Mesenchymal stem cell (in vitro differentiated cells and primary cell): ENCODE results near the gene GPR141.

Experiments
- DNase-seq: peaks from one replicate; pipeline ENCODE4 v3.0.0-alpha.2; 2013
- H2AFZ ChIP-seq: one replicate; pipeline ENCODE4 v1.6.1; 2013; ENCODE audit warnings: low read depth, mild to moderate bottlenecking, control low read depth, inconsistent platforms, low read length, moderate library complexity
- H2AK5ac ChIP-seq: 2 replicates; pipeline ENCODE4 v1.6.1; 2013; ENCODE audit warnings: low read length, moderate library complexity, mild to moderate bottlenecking, inconsistent platforms; ENCODE audit not compliant: severe bottlenecking
- H2BK120ac ChIP-seq: one replicate; pipeline ENCODE4 v1.6.1; 2013; ENCODE audit warnings: low read depth, mild to moderate bottlenecking, inconsistent platforms, low read length, moderate library complexity
- H2BK12ac ChIP-seq, 2 experiments: one replicate each; pipeline ENCODE4 v1.6.1; 2013; ENCODE audit warnings: inconsistent platforms in 2 of 2, low read length in 2 of 2, mild to moderate bottlenecking in 2 of 2, moderate library complexity in 2 of 2, control low read depth in 1 of 2
- H2BK15ac ChIP-seq: one replicate; pipeline ENCODE4 v1.6.1; 2013; ENCODE audit warnings: mild to moderate bottlenecking, low read depth, inconsistent platforms; ENCODE audit not compliant: poor library complexity, severe bottlenecking
- H2BK5ac ChIP-seq: 2 replicates; pipeline ENCODE4 v1.6.1; 2013; ENCODE audit warnings: low read depth, mild to moderate bottlenecking, low read length, control low read depth, inconsistent platforms; ENCODE audit not compliant: poor library complexity, severe bottlenecking
- H3K14ac ChIP-seq, 2 experiments: one replicate each; pipeline ENCODE4 v1.6.1; 2013; ENCODE audit warnings: inconsistent platforms in 2 of 2, low read length in 2 of 2, control low read depth in 1 of 2, mild to moderate bottlenecking in 1 of 2, moderate library complexity in 1 of 2
- H3K18ac ChIP-seq, 2 experiments: one replicate each; pipeline ENCODE4 v1.6.1; 2013; ENCODE audit warnings: inconsistent platforms in 2 of 2, low read length in 2 of 2, control low read depth in 1 of 2, low read depth in 1 of 2, mild to moderate bottlenecking in 1 of 2
- H3K23ac ChIP-seq, 2 experiments: one replicate each; pipeline ENCODE4 v1.6.1; 2013; ENCODE audit warnings: inconsistent platforms in 2 of 2, low read length in 2 of 2, mild to moderate bottlenecking in 2 of 2, moderate library complexity in 2 of 2, control low read depth in 1 of 2
- H3K27ac ChIP-seq: 2 replicates; pipeline ENCODE4 v1.5.1; 2013; ENCODE audit warnings: mild to moderate bottlenecking, moderate library complexity, low read length, control low read depth, inconsistent platforms; ENCODE audit not compliant: poor library complexity, severe bottlenecking
- H3K27me3 ChIP-seq, 2 experiments: 2 replicates each; pipeline versions ENCODE4 v1.6.1 to v1.7.0; 2013; ENCODE audit warnings: low read length in 2 of 2, mild to moderate bottlenecking in 2 of 2, moderate library complexity in 2 of 2, control low read depth in 1 of 2, inconsistent platforms in 1 of 2; ENCODE audit not compliant: control insufficient read depth in 1 of 2, insufficient read depth in 1 of 2
- H3K36me3 ChIP-seq, 2 experiments: 2 replicates each; pipeline versions ENCODE4 v1.6.1 to v1.7.0; 2013; ENCODE audit warnings: low read length in 2 of 2, control low read depth in 1 of 2, inconsistent platforms in 1 of 2, low read depth in 1 of 2, mild to moderate bottlenecking in 1 of 2; ENCODE audit not compliant: insufficient read depth in 2 of 2, control insufficient read depth in 1 of 2
- H3K4ac ChIP-seq, 2 experiments: one replicate each; pipeline ENCODE4 v1.6.1; 2013; ENCODE audit warnings: inconsistent platforms in 2 of 2, low read length in 2 of 2, mild to moderate bottlenecking in 2 of 2, moderate library complexity in 2 of 2, control low read depth in 1 of 2, low read depth in 1 of 2
- H3K4me1 ChIP-seq: 2 replicates; pipeline ENCODE4 v1.6.1; 2013; ENCODE audit warnings: low read depth, low read length, control low read depth; ENCODE audit not compliant: control insufficient read depth, insufficient read depth
- H3K4me2 ChIP-seq: 2 replicates; pipeline ENCODE4 v1.6.1; 2013; ENCODE audit warnings: low read length, mild to moderate bottlenecking, inconsistent platforms; ENCODE audit not compliant: poor library complexity, severe bottlenecking
- H3K4me3 ChIP-seq, 2 experiments: 2 replicates each; pipeline versions ENCODE4 v1.5.1 to v1.7.0; 2013; ENCODE audit warnings: low read length in 2 of 2, mild to moderate bottlenecking in 2 of 2, control low read depth in 1 of 2, low read depth in 1 of 2; ENCODE audit not compliant: insufficient read depth in 1 of 2
- H3K79me1 ChIP-seq: replicated peaks from 2 replicates; pipeline ENCODE4 v1.6.1; 2013; ENCODE audit warnings: mild to moderate bottlenecking, control low read depth, low read length, inconsistent platforms; ENCODE audit not compliant: poor library complexity, severe bottlenecking
- H3K9ac ChIP-seq: 2 replicates; pipeline ENCODE4 v1.7.0; 2013; ENCODE audit warnings: mild to moderate bottlenecking, low read length, moderate library complexity
- H3K9me3 ChIP-seq: 2 replicates; pipeline ENCODE4 v1.7.0; 2013; ENCODE audit warnings: mild to moderate bottlenecking, low read length; ENCODE audit not compliant: control insufficient read depth
- H4K8ac ChIP-seq: one replicate; pipeline ENCODE4 v1.6.1; 2013; ENCODE audit warnings: inconsistent platforms, mild to moderate bottlenecking, low read length, moderate library complexity
- H4K91ac ChIP-seq: one replicate; pipeline ENCODE4 v1.6.1; 2013; ENCODE audit warnings: mild to moderate bottlenecking, low read length, inconsistent platforms
- WGBS: methylation state at CpG from one replicate; pipeline ENCODE4 v1.1.7; 2013; ENCODE audit warnings: mixed read lengths; 5-methylcytosine and 5-hydroxymethylcytosine counted together

GPR141 gene

GRCh38 chr7:37713613-37714012 is 30.0 kb downstream of the GPR141 start:
- H3K14ac ChIP-seq, result no peak overlapping the region
- no peaks in the 10 kb centered on the region for H3K79me1 ChIP-seq
- no peaks in the 10 kb centered on the region for H3K9me3 ChIP-seq
- no peak overlapping the region for H3K9ac ChIP-seq
- no peak overlapping the region for H2BK15ac ChIP-seq
- H2BK5ac ChIP-seq, result no peak overlapping the region
- H3K4me2 ChIP-seq, result no peak overlapping the region
- DNase-seq, result no peak
- no peak overlapping the region for H2AFZ ChIP-seq
- no peak overlapping the region for H3K23ac ChIP-seq
- no peak overlapping the region for H2BK120ac ChIP-seq
- no peak overlapping the region for H3K18ac ChIP-seq
- no peak overlapping the region for H4K91ac ChIP-seq
- no peak overlapping the region for H2AK5ac ChIP-seq
- H3K27me3 ChIP-seq, result no peaks in the 10 kb centered on the region
- H3K4me3 ChIP-seq, result no peak overlapping the region
- WGBS, result 80% methylated on average over 2 of the region's 2 CpGs
- H3K4ac ChIP-seq, result no peak overlapping the region
- no peaks in the 10 kb centered on the region for H3K4me1 ChIP-seq
- no peaks in the 10 kb centered on the region for H3K36me3 ChIP-seq
- H2BK12ac ChIP-seq, result no peak overlapping the region
- no peak overlapping the region for H3K27ac ChIP-seq
- no peak overlapping the region for H4K8ac ChIP-seq

- WGBS, result 71% methylated on average over 2 of the region's 2 CpGs
- Histone ChIP-seq H2BK5ac (no peak overlapping the region), H2BK120ac (no peak overlapping the region), H4K91ac (no peak overlapping the region), H2AFZ (no peak overlapping the region), H3K18ac (no peak overlapping the region), H3K79me1 (no peaks in the 10 kb centered on the region), H3K4me2 (no peak overlapping the region), H3K23ac (no peak overlapping the region), H3K36me3 (no peaks in the 10 kb centered on the region), H3K4ac (no peak overlapping the region), H3K4me3 (no peak overlapping the region), H2AK5ac (no peak overlapping the region), H3K4me1 (no peaks in the 10 kb centered on the region), H3K27me3 (no peaks in the 10 kb centered on the region), H2BK15ac (no peak overlapping the region), H3K14ac (no peak overlapping the region), H4K8ac (no peak overlapping the region), H2BK12ac (no peak overlapping the region), H3K9ac (no peak overlapping the region), H3K9me3 (no peaks in the 10 kb centered on the region), H3K27ac (no peak overlapping the region)
- no peak for DNase-seq
Observed at GRCh38 chr7:37714606-37715005, 31.0 kb downstream of the GPR141 start.

- Histone ChIP-seq H2BK12ac (no peak overlapping the region), H3K36me3 (no peaks in the 10 kb centered on the region), H3K18ac (no peak overlapping the region), H2BK15ac (no peak overlapping the region), H2AK5ac (no peak overlapping the region), H3K79me1 (no peaks in the 10 kb centered on the region), H3K23ac (no peak overlapping the region), H3K9ac (no peak overlapping the region), H3K14ac (no peak overlapping the region), H3K4me2 (no peak overlapping the region), H2BK120ac (no peak overlapping the region), H2AFZ (no peak overlapping the region), H3K4me3 (no peak overlapping the region), H3K4ac (no peak overlapping the region), H3K27ac (no peak overlapping the region), H3K9me3 (no peaks in the 10 kb centered on the region), H4K91ac (no peak overlapping the region), H4K8ac (no peak overlapping the region), H3K27me3 (no peaks in the 10 kb centered on the region), H3K4me1 (no peaks in the 10 kb centered on the region), H2BK5ac (no peak overlapping the region)
- no peak for DNase-seq
- WGBS, result 70% methylated on average over 2 of the region's 2 CpGs
Observed at GRCh38 chr7:37718585-37718984, 35.0 kb downstream of the GPR141 start.

GRCh38 chr7:37719077-37719476 is 35.5 kb downstream of the GPR141 start:
- Histone ChIP-seq H3K27ac (no peak overlapping the region), H2AFZ (no peak overlapping the region), H2BK5ac (no peak overlapping the region), H3K36me3 (no peaks in the 10 kb centered on the region), H3K4me1 (no peaks in the 10 kb centered on the region), H3K18ac (no peak overlapping the region), H2BK15ac (no peak overlapping the region), H3K14ac (no peak overlapping the region), H3K4me3 (no peak overlapping the region), H3K4me2 (no peak overlapping the region), H3K79me1 (no peaks in the 10 kb centered on the region), H3K23ac (no peak overlapping the region), H3K4ac (no peak overlapping the region), H2BK120ac (no peak overlapping the region), H3K9ac (no peak overlapping the region), H4K91ac (no peak overlapping the region), H4K8ac (no peak overlapping the region), H3K27me3 (no peaks in the 10 kb centered on the region), H2BK12ac (no peak overlapping the region), H3K9me3 (no peaks in the 10 kb centered on the region), H2AK5ac (no peak overlapping the region)
- no peak for DNase-seq
- WGBS, result 64% methylated on average over 1 of the region's 1 CpG
